Smooth muscle cell of the brain vasculature (primary cell): ENCODE measurements around the gene AUH.
"Not testable (repeated sequence)": the region's sequence is repeated elsewhere in the genome, so short reads cannot be mapped to it uniquely, and the experiment has no call there.

Source experiments
- DNase-seq: peaks from one replicate; pipeline ENCODE4 v3.0.0-alpha.2; 2012; ENCODE audit warnings: low read depth, low spot score

AUH gene

GRCh38 chr9:91361291-91362050 lies at the start of gene AUH:
AUH (minus strand) TSS chr9:91361918; CDS start chr9:91361889, 29 bp downstream.
- peak; percentile 36 for DNase-seq

GRCh38 chr9:91411096-91411771 lies 49.5 kb upstream of the AUH start:
- DNase-seq: no peak

- DNase-seq: no peak
These were observed 48.4 kb upstream of the AUH start for GRCh38 chr9:91410161-91410560.

- no peak for DNase-seq
These were observed 46.8 kb upstream of the AUH start for GRCh38 chr9:91408475-91408874.

GRCh38 chr9:91407580-91408318 lies 46.0 kb upstream of the AUH start:
- no peak for DNase-seq

- DNase-seq: no peak
These were observed 43.8 kb upstream of the AUH start for GRCh38 chr9:91405343-91406077.

- no peak for DNase-seq
These were observed 42.2 kb upstream of the AUH start for GRCh38 chr9:91403665-91404543.

- DNase-seq: no peak
These were observed 37.2 kb upstream of the AUH start for GRCh38 chr9:91398926-91399325.

GRCh38 chr9:91395553-91396471 lies 34.1 kb upstream of the AUH start:
- peak; percentile 33 for DNase-seq

GRCh38 chr9:91395106-91395552 lies 33.4 kb upstream of the AUH start:
- no peak for DNase-seq

GRCh38 chr9:91393826-91394225 lies 32.1 kb upstream of the AUH start:
- DNase-seq: no peak

GRCh38 chr9:91392435-91392834 lies 30.7 kb upstream of the AUH start:
- no peak for DNase-seq

- DNase-seq: no peak
These were observed 30.1 kb upstream of the AUH start for GRCh38 chr9:91391818-91392217.

- no peak for DNase-seq
These were observed 29.7 kb upstream of the AUH start for GRCh38 chr9:91391412-91391811.

GRCh38 chr9:91389686-91390085 lies 28.0 kb upstream of the AUH start:
- not testable (repeated sequence) for DNase-seq

GRCh38 chr9:91386765-91387164 lies 25.0 kb upstream of the AUH start:
- DNase-seq: no peak

GRCh38 chr9:91384954-91385353 lies 23.2 kb upstream of the AUH start:
- DNase-seq: no peak

GRCh38 chr9:91383577-91383976 lies 21.9 kb upstream of the AUH start:
- no peak for DNase-seq

- DNase-seq: no peak
These were observed 20.6 kb upstream of the AUH start for GRCh38 chr9:91382298-91382697.

- no peak for DNase-seq
These were observed 17.7 kb upstream of the AUH start for GRCh38 chr9:91379426-91379825.
